Measurements from ENCODE around the gene CACNB4.
"Not testable (repeated sequence)": the region's sequence is repeated elsewhere in the genome, so short reads cannot be mapped to it uniquely, and the experiment has no call there.

CACNB4 gene

DNA sequence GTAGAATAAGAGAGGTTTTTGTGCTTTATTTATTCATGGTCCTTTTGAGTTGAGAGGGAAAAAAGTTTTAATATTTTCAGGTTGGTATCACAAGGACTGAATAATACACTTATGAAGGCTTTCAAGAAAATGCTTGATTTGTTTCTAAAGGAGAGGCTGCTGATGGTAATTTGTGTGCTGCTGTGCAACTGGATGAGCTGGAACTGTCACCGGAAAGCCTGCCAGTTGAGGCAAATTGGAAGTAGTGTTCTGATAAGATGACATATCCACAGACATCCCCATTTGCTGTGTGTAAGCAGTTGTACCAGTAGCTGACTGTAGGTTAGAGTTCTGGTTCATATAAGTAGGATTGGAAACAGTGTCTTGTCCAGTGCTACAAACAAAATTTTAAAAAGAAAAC lies 21.6 kb upstream of the CACNB4 start:
- DNase-seq (ENCODE audit: extremely low read depth, low read depth), result no peak
- H3K4me3 ChIP-seq (replicated peaks; ENCODE audit: low read depth, low read length), result no peak overlapping the region
- no peak for TF ChIP-seq CTCF (IDR thresholded peaks at IDR 0.05; ENCODE audit: low read depth, low read length, missing control alignments)

DNA sequence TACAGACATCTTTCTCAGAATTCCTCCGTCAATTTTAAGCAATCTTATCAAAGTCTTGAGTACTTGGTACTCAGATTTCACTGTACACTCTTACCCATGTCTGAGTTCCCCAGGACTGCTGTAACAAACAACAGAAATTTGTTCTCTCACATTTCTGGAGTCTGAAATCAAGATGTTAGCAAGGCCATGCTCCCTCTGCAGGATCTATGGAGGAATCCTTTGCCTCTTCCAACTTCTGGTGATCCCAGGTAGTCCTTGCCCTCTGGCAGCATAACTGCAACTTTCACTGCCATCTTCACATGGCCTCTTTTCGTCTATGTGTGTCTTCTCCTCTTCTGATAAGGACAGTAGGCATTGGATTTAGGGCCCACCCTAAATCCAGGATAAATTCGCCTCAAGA lies 17.1 kb upstream of the CACNB4 start:
- TF ChIP-seq CTCF (IDR thresholded peaks at IDR 0.05; ENCODE audit: low read depth, low read length, missing control alignments), result no peak
- H3K4me3 ChIP-seq (replicated peaks; ENCODE audit: low read depth, low read length), result no peak overlapping the region
- DNase-seq (ENCODE audit: extremely low read depth, low read depth), result no peak

GRCh38 chr2:152114366-152114765 lies 15.5 kb upstream of the CACNB4 start:
- H3K4me3 ChIP-seq (replicated peaks; ENCODE audit: low read depth, low read length), result no peak overlapping the region
- DNase-seq (ENCODE audit: extremely low read depth, low read depth), result no peak
- TF ChIP-seq CTCF (IDR thresholded peaks at IDR 0.05; ENCODE audit: low read depth, low read length, missing control alignments), result no peak

GRCh38 chr2:152107140-152107539 lies 8.3 kb upstream of the CACNB4 start:
- not testable (repeated sequence) for H3K4me3 ChIP-seq (replicated peaks; ENCODE audit: low read depth, low read length); DNase-seq (ENCODE audit: extremely low read depth, low read depth)

DNA sequence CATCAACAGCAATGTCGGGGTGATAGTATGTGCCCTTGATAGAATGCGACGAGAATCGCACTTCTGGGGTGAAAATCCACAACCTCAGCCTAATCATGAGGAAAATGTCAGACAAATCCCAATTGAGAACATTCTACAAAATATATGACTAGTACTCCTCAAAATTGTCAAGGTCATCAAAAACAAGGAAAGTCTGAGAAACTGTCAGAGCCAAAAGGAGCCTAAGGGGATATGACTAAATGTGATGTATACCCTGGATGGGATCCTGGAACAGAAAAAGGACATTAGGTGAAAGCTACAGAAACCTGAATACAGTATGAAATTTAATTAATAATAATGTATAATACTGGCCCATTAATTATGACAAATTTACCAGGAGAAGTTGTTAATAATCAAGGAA lies 7.6 kb upstream of the CACNB4 start:
- no peak for TF ChIP-seq CTCF (IDR thresholded peaks at IDR 0.05; ENCODE audit: low read depth, low read length, missing control alignments)
- no peak overlapping the region for H3K4me3 ChIP-seq (replicated peaks; ENCODE audit: low read depth, low read length)
- no peak for DNase-seq (ENCODE audit: extremely low read depth, low read depth)

GRCh38 chr2:152103271-152103670 lies 4.4 kb upstream of the CACNB4 start:
- no peak overlapping the region for H3K4me3 ChIP-seq (replicated peaks; ENCODE audit: low read depth, low read length)
- TF ChIP-seq CTCF (IDR thresholded peaks at IDR 0.05; ENCODE audit: low read depth, low read length, missing control alignments), result no peak
- no peak for DNase-seq (ENCODE audit: extremely low read depth, low read depth)

DNA sequence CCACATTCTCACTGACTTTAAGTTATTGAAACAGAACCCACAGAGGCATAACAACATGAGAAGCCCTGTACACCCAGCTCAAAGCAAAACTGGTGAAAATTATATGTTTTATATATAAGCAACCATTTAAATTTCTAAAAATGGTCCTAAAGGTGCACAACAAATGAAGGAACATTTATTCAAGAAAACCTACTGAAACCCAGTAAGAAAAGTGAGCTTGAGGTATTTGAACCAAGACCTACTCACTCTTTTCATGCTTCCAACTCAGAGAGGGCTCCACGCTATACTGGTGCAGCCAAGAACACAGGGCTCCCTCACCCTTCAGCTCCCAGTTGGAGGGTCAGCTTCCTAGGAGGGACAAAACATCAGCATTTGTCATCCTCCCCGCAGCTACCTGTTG lies 2.1 kb upstream of the CACNB4 start:
- no peak overlapping the region for H3K4me3 ChIP-seq (replicated peaks; ENCODE audit: low read depth, low read length)
- TF ChIP-seq CTCF (IDR thresholded peaks at IDR 0.05; ENCODE audit: low read depth, low read length, missing control alignments), result no peak
- DNase-seq (ENCODE audit: extremely low read depth, low read depth), result no peak
